K562 (cell line): ENCODE results near the gene ITGA11. TPM values are rescaled to one million over a fixed set of nuclear protein-coding genes. Genes with fewer than 3 reads are reported as not detected.

Source experiments
- BCLAF1 ChIP-seq, 2 experiments: fragments of 450-650 bp in 1 of 2; IDR thresholded peaks; 2 replicates each; pipeline ENCODE4 v1.6.1; 2011 to 2017; ENCODE audit warnings: low read depth in 2 of 2, antibody characterized with exemption in 1 of 2, borderline replicate concordance in 1 of 2, low read length in 1 of 2, mild to moderate bottlenecking in 1 of 2, mixed read lengths in 1 of 2; ENCODE audit not compliant: control insufficient read depth in 1 of 2
- CREB1 ChIP-seq, 2 experiments: sonication (generic) in 1 of 2; formaldehyde crosslinking in 1 of 2; IDR thresholded peaks; 2 replicates each; pipeline versions ENCODE4 v1.6.1 to v1.8.0; 2012 to 2022; ENCODE audit warnings: inconsistent platforms in 1 of 2, mild to moderate bottlenecking in 1 of 2, missing genetic modification reagents in 1 of 2, moderate library complexity in 1 of 2
- CREM ChIP-seq: IDR thresholded peaks from 2 replicates; pipeline ENCODE4 v1.6.1; 2014; ENCODE audit warnings: antibody characterized with exemption, low read depth
- EHMT2 ChIP-seq: fragments of 450-650 bp; IDR thresholded peaks from 2 replicates; pipeline ENCODE4 v1.6.1; 2018; ENCODE audit warnings: antibody characterized with exemption
- HBP1 ChIP-seq: fragments of 450-650 bp; formaldehyde crosslinking; IDR thresholded peaks from 2 replicates; pipeline ENCODE4 v1.4.0; 2022; ENCODE audit warnings: missing genetic modification characterization
- HCFC1 ChIP-seq: IDR thresholded peaks from 2 replicates; pipeline ENCODE4 v1.6.1; 2012; ENCODE audit warnings: low read depth, low read length, improper control_type of control experiment
- KHSRP ChIP-seq: fragments of 450-650 bp; IDR thresholded peaks from 2 replicates; pipeline ENCODE4 v1.6.1; 2017
- RBM15 ChIP-seq: fragments of 200-400 bp; formaldehyde crosslinking; IDR thresholded peaks from 2 replicates; pipeline ENCODE4 v1.6.1; 2018; ENCODE audit warnings: mild to moderate bottlenecking, low read length, moderate library complexity; ENCODE audit not compliant: insufficient read depth
- RNF219 ChIP-seq: fragments of 250-450 bp; sonication (Bioruptor Pico); IDR thresholded peaks from 2 replicates; pipeline ENCODE4 v1.5.0; 2022; ENCODE audit warnings: mild to moderate bottlenecking
- SP1 ChIP-seq: sonication (generic); formaldehyde crosslinking; IDR thresholded peaks from 2 replicates; pipeline ENCODE4 v1.8.1; 2022; ENCODE audit warnings: mild to moderate bottlenecking, missing genetic modification reagents
- TAF1 ChIP-seq: IDR thresholded peaks from 2 replicates; pipeline ENCODE4 v1.6.1; 2011; ENCODE audit warnings: mild to moderate bottlenecking, low read length, moderate library complexity; ENCODE audit not compliant: insufficient read depth, control insufficient read depth, severe bottlenecking; ENCODE audit errors: extremely low read depth
- ZBTB43 ChIP-seq: sonication (generic); formaldehyde crosslinking; IDR thresholded peaks from 2 replicates; pipeline ENCODE4 v1.8.0; 2023; ENCODE audit warnings: mild to moderate bottlenecking, missing genetic modification reagents
- ZHX1 ChIP-seq: fragments of 150-350 bp; conservative IDR thresholded peaks from 2 replicates; pipeline ENCODE4 v1.6.1; 2014; ENCODE audit warnings: low read length
- ZNF583 ChIP-seq: fragments of 250-450 bp; sonication (Bioruptor Pico); IDR thresholded peaks from 2 replicates; pipeline ENCODE4 v1.4.0; 2020
- ZNF764 ChIP-seq: fragments of 250-450 bp; sonication (Bioruptor Pico); IDR thresholded peaks from 2 replicates; pipeline ENCODE4 v1.4.0; 2020; ENCODE audit warnings: low read depth, mild to moderate bottlenecking, moderate library complexity
- polyA plus RNA-seq, 8 experiments: library from polyadenylated mRNA; depleted of rRNA in 4 of 8; stranded (reverse) in 5 of 8; unstranded in 3 of 8; fragments of >200 nt; fragmentation: Nextera tagmentation in 2 of 8; fragmentation: Illumina TruSeq in 1 of 8; extraction: Ambion mirVana in 2 of 8; extraction: Trizol in 1 of 8; gene quantifications; 2 replicates each; pipeline versions ENCODE4 v1.2.1 to v1.2.3, GENCODE V29; 2011 to 2014; ENCODE audit warnings: inconsistent platforms in 1 of 8, missing spikeins in 1 of 8
- total RNA-seq, 7 experiments: library from RNA; depleted of rRNA in 6 of 7; stranded (reverse); fragments of >200 nt in 6 of 7; fragmentation: Illumina TruSeq in 2 of 7; extraction: Trizol in 2 of 7; gene quantifications; 2 replicates each; pipeline versions ENCODE4 v1.2.1 to v1.2.3, GENCODE V29; 2011 to 2021; ENCODE audit warnings: low replicate concordance in 1 of 7

The ITGA11 gene
- total and polyA plus RNA-seq, 9 of the 15 experiments (the other 6 are each of a cell fraction or from before 2014, with no cell fraction given), result 0.01 TPM; not detected in 8

GRCh38 chr15:68277603-68278344, 154.2 kb downstream of the ITGA11 start, which contains the start of gene FEM1B (continued):
- 0 out of 2 replicates have a peak, but pooled peaks have one; percentile 43 for TF ChIP-seq ZNF764
- TF ChIP-seq RNF219 (CRISPR knock-in tag), result no peak
- TF ChIP-seq HCFC1, result peak; percentile 70
- TF ChIP-seq BCLAF1 (IDR thresholded peaks at IDR 0.05; ENCODE audit: borderline replicate concordance in 1 of 2, control insufficient read depth in 1 of 2, low read depth in 2 of 2, low read length in 1 of 2), result peak in 1 of 2 experiments; percentile 86; a peak in 2 of 4 replicates
- no peak for TF ChIP-seq ZNF583 (CRISPR knock-in tag)
- peak; percentile 82; the same call in 1 of the 2 replicates for TF ChIP-seq SP1 (CRISPR knock-in tag)
- peak; percentile 81 for TF ChIP-seq TAF1
- peak; percentile 94 for TF ChIP-seq EHMT2
- TF ChIP-seq ZHX1, result no peak
- peak; percentile 82; the same call in 1 of the 2 replicates for TF ChIP-seq ZBTB43
- TF ChIP-seq RBM15, result no peak
- no peak for TF ChIP-seq KHSRP
- 0 out of 2 replicates have a peak, but pooled peaks have one; percentile 34 for TF ChIP-seq HBP1 (CRISPR knock-in tag)
- TF ChIP-seq CREB1 (IDR thresholded peaks at IDR 0.05), result peak; percentile 68; the same call in 1 of the 2 replicates
- TF ChIP-seq CREB1 (CRISPR knock-in tag; IDR thresholded peaks at IDR 0.05), result peak; percentile 55
- peak; percentile 83 for TF ChIP-seq CREM
